Measurements from ENCODE around the gene GSTM3.

The GSTM3 gene

DNA sequence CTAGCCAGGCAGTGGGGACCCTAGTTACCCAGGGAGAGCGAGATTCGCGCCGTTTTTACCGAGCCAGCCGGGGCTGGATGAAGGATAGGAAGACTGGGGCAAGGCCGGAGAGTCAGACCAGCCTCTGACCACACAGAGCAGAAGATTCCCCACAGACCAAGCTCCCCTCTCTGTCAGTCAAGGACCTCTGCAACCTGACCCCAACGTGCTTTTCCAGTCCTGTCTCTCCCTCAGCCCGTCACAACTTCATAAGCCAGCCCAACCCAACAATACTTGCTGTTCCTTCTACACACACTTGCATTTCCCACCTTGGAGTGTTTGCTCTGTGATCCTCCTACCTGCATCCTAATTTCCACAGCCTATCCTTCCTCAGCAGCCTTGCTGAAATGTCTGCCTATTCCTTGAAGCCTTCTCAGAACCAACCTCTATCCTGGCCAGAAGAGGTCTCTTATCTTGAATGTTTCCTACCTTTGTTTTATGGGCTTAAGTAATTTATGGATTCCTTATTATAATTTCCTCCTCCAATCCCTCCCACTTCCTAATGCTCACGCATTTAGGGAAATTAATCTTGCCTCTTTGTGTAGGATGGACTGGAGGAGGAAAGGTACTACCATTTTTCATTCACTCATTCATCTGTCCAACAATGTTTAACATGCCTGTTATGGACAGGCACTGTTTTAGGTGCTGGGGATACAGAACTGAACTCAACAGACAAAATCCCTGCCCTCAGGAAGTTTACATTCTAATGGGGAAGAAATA, at the start of gene GSTM3:
Gene GSTM3, minus strand, starts transcription at position 424 of the 759 bp plus-strand sequence. CDS start 751 bp downstream, outside the sequence.
- no peak for DNase-seq (ENCODE audit: low read depth)

DNA sequence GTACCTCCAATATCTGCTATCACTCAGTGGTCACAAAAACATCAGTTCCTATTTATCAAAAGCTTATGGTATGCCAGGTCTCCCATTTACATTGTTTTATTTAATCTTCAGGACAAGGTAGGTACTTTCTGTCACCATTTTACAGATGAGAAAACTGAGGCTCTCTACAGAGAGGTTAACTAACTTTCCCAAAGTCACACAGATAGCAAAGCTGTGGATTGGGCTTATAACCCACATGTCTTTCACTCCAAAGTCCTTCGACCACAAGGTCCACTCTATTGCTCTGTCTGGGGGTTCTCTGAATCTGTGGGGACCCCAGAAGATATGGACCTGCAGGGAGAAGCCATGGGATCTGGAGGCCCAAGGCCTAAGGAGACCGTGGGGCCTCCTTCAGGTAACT, 49.5 kb upstream of the GSTM3 start:
- no peak for DNase-seq (ENCODE audit: low read depth)

DNA sequence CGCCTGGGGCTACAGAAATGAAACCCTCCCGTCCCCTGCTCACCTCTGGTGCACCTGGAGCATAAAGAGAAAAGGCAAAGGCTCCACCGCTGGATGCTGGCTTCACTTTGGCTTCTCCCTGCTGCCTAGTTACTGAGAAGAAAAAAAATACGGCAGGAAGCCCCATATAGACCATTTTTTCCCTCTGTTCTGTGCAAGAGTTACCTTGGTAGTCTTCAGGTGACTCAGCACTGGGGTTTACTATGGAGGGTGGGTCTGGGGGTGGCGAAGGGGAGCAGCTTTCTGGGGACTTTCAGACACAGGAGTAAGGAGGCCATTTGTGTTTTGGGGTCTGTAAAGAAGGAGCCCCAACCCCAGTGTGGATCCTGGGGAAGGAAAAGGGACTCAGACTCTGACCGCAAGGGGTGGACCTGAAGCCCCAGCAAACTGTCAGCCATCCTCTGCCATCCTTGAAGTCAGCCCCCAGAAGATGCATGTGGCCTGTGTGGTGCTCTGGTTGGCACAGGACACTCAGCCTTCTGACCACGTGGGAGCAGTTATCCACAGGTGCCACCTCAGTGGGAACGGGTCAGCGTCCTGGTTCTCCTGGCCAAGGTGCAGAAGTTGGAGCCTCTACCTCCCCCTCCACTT, 48.8 kb upstream of the GSTM3 start:
- DNase-seq (ENCODE audit: low read depth): no peak

DNA sequence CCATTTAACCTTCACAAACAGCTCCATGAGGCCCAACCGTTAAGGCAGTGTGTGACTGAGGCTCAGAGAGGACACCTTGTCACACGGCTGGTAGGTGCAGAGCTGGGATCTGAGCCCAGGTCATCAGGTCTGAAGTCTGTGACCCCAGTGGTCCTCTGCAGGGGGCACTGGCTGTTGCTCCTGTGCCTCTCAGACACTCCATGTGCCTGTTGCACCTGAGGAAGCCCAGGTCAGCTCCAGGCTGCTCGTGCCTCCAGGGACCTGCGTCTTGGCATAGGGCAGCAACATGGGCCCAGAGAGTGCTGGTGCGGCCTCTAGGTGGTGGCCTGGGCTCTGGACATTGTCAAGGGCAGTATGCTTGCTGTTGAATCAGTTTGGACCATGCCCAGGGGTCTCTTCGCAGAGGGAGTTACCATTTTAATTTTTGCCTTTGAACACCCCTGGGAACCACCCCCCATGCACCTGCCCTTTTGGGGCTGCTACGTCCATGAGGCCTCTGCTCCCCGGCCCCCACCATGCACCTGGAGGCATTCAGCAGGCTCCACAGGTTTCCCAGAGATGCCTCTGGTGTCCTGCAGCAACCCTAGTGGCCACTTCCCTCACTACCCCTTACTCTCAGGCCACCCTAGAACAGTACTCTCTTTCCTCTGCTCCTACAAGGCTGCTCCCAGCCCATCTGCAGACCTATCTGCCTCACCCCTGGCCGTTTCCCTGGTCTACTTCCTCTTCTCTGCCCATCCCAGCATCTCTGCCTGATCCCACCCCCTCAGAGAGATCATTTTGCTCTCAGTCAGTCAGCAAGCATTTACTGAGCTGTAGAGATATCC, 48.1 kb upstream of the GSTM3 start:
- no peak for DNase-seq (ENCODE audit: low read depth)

DNA sequence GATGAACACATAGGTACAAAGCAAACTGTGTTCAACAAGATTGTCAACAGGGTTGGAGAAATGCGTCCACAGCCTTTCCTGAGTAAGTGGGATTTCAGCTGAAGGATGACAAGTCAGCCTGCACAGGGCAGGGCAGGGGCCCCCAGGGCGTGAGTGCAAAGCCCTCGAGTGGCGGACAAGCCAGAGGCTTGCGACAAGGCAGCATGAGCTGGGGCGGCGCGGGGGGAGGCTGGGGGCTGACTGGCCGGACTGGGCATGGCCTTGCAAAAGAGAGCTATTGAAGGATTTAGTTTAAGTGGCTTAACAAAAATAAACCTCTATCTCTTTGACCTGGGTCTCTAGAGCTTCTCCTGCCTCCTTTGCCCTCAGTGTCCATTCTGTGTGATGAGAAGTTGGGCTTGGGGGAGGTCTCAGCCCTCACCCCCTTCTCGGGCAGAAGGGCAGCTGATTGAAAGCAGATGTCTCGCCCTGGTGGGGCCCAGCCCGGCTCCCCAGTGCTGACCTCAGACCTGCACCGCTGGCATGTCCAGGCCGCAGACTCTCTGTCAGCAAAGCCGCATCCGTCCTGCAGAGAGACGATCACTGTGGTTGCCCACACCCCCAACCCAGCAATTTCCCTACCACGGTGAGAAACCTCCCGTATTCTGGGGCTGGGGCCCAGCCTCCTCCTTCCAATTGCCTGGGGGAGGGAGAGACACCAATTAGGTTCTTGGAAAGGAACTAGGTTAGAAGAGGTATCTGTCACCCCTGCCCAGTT, 47.2 kb upstream of the GSTM3 start:
- DNase-seq (ENCODE audit: low read depth): no peak

DNA sequence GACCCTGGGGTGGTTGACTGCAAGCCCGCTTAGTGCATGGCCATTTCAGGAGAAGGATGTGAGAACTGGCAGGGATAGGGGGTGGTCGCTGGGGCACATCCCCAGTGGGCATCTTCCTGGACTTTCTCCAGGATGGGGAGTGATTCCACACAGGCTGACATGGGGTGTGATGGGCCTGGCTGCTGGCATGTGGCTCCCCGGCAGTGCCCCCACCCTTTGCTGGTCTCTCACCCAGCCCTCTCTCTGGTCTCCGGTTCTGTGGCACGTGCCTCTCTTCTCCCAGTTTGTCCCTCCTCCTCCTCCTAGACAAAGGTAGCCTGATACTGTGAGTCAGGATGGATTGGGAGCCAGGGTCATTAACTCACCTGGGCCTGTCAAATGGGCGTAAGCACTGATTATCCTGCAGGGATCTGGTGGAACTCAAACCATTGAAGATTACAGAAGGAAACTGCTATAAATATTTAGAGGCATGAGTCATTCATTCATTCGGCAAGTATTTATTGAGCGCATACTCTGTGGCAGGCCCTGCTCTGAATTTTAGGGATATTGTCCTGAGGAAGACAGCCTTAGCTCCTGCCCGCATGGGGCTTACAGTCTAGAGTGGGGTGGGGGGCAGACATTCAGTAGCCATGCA, 46.5 kb upstream of the GSTM3 start:
- no peak for DNase-seq (ENCODE audit: low read depth)

DNA sequence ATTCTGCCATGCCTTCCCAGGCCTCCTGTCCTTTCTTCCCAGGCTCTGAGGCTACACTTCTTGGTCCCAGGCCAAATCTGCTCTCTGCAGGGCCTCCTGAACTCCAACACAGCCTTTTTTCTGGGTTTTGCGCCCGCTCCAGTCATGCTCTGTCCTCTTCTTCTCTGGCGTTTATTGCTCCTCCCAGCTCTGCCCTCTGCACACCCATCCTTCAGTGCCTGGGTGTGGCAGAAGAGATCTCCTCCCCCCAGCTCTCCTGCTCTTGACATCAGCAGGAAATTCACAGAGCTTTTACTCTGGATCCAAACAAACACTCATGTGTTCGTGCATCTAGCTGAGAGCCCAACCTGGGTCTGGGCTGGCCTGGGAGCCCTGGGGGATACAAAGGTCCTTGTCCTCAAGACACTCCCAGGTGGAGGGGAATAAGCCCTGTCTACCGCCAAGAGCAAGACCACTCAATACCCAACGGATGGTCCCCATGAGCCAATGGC, 45.7 kb upstream of the GSTM3 start:
- no peak for DNase-seq (ENCODE audit: low read depth)

DNA sequence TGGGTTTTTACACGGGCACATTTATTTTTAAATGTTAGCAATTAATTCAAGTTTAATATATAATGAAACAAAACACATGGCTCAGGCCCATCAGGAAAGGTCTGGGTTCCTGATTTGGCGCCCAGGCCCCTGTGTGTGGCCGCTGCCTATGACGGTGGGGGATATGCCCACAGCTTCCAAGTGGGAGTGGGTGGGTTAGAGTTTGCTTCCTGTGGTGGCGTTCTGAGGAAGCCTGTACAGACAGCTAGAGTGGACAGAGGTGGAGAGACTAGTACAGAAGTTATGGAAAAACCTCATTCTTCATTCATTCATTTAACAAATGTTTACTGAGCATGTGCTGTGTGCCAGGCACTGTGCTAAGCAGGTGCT, 45.3 kb upstream of the GSTM3 start:
- DNase-seq (ENCODE audit: low read depth): no peak

DNA sequence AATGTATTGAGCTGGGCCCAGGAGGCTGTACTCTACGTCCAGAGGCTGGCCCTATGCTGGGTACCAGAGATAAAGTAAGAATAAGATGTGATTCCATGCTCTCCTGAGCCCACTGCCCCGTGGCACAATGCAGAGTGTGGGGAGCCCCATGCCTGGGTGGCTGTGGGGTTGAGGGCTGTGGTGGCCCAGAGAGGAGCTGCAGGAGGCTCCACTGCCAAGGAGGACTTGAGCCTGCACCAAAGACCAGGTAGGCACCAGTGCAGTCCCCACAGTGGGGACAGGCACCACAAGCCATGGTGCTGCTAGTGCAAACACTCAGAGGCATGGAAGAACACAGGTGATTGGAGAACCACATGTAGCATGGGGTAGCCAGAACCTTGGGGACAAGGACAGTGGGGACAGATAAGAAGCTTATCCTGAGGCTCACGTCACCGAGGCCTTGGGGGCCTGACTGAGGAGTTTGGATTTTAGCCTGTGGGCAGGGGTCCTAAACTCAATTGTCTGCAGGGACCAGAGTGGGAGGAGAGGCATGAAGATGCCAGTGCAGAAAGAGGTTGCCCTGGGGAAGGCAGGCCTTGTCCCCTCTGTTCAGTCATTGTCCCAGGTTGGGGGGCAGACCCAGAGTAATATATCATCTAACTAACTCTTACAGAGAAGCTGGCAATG, 44.7 kb upstream of the GSTM3 start:
- DNase-seq (ENCODE audit: low read depth): no peak

DNA sequence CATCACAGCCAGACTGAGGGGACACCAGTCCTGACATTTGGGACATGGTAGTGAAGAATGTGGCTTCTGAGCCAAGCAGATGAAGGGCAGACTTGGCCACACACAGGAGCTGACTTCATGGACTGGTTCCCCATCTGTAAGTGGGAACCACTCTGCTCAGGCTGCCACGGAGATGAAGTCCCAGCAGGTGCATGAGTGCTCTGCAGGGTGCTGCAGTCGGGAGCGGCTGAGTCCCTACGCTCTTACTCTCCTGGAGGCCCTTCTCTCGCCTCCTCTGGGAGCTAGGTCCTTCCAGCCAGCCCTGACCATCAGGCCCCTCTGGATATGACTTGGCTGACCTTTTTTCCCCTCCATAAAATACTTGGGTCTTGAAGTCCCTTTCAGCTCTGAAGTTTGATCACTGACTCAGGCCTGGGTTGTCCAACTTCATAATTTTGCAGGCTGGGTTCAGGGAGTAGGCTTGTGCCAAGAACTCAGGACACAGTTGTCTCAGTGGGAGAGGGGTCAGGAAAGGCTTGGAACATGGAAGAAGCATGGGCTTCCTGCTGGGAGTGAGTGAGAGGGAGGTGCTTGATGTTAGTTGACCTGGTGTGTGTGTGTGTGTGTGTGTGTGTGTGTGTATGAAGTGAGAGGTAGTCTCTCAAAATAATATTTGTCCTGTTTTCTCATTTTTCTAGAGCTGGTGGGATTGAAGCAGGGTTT, 43.9 kb upstream of the GSTM3 start:
- no peak for DNase-seq (ENCODE audit: low read depth)

DNA sequence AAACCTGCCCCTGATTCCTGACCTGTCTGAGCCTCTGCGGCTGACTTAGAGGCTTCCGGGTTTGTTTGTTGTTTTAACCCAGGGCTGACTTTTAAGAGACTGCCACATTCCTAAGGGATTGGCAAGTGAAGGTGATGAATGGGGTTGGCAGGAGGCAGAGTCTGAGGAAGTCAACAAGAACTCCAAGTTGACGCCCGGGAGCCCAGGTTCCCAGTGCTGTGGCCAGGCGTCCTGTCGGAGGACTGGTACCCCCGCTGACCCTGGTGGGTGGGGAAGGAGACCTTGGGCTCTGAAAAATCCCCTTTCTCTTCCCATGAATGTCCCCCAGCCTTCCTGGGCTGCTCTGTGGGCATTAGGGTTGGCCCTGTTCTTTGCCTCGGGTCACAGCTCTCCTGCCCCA, 42.6 kb upstream of the GSTM3 start:
- DNase-seq (ENCODE audit: low read depth): peak; percentile 72

DNA sequence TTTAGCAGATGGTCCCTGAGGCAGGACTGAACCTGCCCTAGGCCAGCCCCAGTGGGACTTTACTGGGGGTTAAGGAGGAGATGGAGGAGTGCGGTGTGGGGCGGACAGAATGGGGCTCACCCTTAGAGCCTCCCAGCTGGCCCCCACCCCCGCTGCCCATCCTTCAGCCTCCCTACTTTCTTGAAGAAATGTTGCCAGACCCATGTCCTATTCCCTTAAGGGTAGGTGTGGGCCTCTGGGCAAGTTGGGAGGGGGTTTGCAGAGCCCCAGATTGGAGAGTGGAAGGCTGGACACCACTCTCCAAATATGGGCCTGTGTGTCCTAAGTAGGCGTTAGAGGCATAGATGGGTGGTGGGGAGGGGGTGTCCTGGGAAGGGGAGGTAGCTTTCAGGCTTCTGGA, 42.1 kb upstream of the GSTM3 start:
- DNase-seq (ENCODE audit: low read depth): no peak

DNA sequence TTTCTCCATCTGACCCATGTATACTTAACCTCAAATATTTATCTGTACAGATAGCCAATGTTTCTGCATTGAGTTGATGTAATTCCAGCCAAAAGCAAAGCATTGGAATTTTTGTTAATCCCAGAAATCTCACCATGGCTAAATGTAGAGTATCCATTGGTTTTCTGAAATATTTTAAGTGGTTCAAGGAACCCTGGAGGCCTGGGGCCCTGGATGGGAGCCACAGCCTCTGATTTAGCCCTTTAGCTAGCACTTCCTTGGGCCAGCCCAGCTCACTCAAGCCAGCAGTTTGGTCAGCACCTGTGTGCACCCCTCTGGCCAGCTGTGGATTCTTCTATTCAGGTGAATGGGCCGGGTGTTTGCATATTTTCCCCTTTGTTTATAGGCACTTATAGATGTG, 41.7 kb upstream of the GSTM3 start:
- peak; percentile 59 for DNase-seq (ENCODE audit: low read depth)

DNA sequence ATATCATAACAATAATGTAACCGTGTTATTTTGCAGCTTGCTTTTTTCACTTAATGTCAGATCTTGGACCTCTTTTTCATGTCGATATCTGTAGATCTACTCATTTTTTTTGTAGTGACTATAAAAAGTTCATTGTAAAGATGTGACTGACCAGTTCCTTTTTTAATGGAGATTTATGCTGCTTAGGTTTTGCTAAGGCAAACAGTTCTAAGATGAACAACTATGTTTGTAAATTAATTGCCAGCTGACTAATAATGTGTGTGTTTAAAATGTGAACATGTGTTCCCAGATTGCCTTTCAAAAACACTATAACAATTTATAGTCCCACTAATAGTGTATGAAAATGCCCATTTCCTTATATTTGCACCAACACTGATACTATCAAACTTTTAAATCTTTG, 41.0 kb upstream of the GSTM3 start:
- DNase-seq (ENCODE audit: low read depth): no peak

DNA sequence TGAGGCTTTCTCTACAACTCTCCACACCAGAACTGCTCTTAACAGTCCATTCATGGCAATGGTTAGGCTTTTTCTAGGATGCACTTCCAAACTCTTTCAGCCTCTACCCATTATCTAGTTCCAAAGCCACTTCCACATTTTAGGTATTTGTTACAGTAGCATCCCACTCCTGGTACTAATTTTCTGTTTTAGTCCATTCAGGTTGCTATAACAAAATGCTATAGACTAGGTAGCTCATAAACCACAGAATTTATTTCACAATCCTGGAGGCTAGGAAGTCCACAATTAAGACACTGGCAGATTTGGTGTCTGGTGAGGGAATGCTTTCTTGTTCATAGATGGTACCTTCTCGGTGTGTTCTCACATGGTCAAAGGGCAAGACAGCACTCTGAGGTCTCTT, 40.1 kb upstream of the GSTM3 start:
- DNase-seq (ENCODE audit: low read depth): no peak

DNA sequence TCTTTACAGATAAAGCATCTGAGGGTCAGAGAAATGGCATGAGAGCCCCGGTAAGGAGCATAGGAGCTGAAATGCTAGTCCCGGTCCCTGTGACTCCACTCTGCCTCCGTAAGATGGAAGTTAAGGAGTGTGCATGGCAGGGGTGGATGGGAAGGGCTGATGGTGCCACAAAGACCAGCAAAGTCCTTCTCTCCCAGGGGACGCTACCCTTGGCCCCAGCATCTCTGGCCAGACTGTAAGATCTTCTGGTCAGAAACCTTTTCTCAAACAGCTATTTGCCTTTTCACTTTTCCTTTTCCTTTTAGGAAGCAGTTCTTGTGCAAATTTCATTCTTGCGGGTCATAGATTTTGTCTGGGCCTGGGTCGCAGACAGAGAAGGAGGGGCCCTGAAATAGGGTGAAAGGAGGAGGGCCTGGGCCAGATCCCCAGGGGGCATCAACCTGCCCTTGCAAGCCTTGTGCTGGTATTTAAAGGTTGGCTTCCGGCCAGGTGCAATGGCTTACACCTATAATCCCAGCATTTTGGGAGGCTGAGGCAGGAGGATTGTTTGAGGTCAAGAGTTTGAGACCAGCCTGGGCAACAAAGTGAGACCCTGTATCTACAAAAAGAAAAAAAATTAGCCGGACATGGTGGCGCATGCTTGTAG, 37.3 kb upstream of the GSTM3 start:
- DNase-seq (ENCODE audit: low read depth): no peak

DNA sequence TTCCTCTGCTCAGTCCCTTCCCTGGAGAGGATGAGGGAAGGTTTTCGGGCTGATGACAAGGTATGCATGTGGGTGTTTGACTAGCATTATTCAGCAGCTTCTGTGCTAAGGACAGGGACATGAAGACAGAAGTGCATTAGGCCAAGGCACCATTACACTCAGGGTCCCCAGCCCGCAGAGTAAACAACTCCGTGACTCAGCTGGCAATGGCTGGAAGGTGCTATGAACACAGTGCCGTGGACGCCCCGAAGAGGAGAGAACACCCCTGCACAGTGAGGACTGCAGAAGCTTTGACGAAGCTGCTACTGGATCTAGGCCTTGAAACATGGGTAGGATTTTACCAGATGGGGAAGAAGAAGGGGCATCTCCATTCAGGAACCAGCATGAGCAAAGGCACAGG, 36.6 kb upstream of the GSTM3 start:
- no peak for DNase-seq (ENCODE audit: low read depth)

DNA sequence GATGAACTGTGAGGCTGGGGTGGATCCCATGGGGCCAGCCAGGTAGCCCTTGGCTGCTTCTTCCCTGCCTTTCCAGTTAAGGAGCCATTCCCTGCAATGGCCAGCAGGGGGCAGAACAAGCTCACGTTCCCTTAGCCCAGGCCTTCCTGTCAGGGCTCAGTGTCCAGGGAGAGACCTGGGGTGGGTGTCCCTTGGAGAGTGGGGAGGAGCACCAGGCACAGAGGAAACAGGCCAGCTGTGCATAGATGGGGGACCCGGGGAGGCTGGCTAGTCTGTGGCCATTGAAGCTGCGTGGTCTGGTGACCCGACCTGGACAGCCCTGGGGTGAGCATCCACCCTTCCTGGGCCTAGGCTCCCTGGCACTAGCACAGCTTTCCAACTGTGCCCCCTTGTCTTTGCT, 36.1 kb upstream of the GSTM3 start:
- DNase-seq (ENCODE audit: low read depth): peak; percentile 69

DNA sequence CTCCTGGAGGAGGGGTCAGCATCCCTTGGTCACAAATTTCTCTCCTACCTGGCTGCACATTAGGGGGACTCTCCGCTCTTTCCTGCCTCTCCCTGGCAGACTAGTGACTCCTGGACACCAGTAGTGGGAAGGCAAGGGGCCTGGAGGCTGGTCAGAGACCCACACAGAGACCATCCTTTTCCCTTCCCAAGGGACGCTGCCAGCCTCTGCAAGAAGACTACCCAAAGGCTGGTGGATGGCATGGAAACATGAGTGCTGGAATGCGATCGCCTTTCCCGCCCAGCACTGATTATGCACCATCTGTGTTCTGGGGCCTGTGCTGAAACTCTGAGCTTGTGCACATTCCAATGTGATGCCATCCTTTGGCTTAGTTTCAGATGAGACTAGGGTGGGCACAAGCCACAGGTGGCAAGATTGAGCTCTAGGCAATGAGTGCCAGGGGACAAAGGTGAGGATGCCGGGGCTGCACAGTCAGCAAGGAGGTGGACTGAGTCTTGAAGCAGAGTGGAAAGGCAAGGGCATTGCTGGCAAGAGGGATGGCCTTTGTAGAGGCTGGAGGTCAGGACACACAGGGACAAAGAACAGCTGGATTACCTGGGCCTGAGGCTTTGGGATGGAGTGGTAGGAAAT, 35.5 kb upstream of the GSTM3 start:
- no peak for DNase-seq (ENCODE audit: low read depth)

DNA sequence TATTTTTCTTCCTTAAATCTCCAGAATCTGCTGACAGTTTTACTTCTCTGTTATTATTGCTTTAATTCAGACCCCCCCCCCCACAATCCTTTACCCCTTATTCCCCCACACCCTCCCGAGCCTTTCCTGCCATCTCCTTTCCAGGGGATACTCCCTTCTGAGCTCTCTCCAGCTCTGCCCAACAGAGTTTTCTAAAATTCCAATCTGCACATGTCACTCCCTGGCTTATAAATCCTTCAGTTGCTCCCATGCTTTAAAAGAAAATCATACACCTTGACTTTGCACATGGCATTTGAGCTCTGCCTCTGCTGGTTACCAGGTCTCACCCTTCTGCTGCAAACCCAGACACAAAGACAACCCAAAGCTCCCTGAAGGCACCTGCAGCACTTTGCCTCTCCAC, 34.6 kb upstream of the GSTM3 start:
- no peak for DNase-seq (ENCODE audit: low read depth)
